Spleen (tissue), 7 donors: ENCODE measurements around the gene TMA7.

Experiments
- POLR2A ChIP-seq, 3 donors: fragments of 450-650 bp; IDR thresholded peaks; one replicate each; pipeline ENCODE4 v1.5.1; 2017; ENCODE audit warnings: antibody characterized with exemption in 3 of 3, mild to moderate bottlenecking in 1 of 3
- POLR2AphosphoS5 ChIP-seq, 3 donors: sonication (generic); formaldehyde crosslinking; IDR thresholded peaks; one replicate each; pipeline ENCODE4 v1.5.1; 2017; ENCODE audit warnings: antibody characterized with exemption in 3 of 3
- TF ChIP-seq, protein P1 (sequence below), 11 experiments: fragments of 200-600 bp in 7 of 11; fragments of 450-650 bp in 4 of 11; sonication (generic) in 4 of 11; IDR thresholded peaks in 8 of 11; conservative IDR thresholded peaks in 3 of 11; 1 replicate in 7 of 11; 2 replicates in 4 of 11; pipeline versions ENCODE4 v1.4.0 to v1.8.0; 2016 to 2021; ENCODE audit warnings: antibody characterized with exemption in 11 of 11, inconsistent platforms in 4 of 11, mild to moderate bottlenecking in 1 of 11
- donor health status: DM: no; HTN: no; CAD: no; lungs with moderate emphysema.
- donor health status: DM: no; HTN: no; CAD: no.
- donor health status: DM: no; HTN: no; CAD: no.

DNA sequence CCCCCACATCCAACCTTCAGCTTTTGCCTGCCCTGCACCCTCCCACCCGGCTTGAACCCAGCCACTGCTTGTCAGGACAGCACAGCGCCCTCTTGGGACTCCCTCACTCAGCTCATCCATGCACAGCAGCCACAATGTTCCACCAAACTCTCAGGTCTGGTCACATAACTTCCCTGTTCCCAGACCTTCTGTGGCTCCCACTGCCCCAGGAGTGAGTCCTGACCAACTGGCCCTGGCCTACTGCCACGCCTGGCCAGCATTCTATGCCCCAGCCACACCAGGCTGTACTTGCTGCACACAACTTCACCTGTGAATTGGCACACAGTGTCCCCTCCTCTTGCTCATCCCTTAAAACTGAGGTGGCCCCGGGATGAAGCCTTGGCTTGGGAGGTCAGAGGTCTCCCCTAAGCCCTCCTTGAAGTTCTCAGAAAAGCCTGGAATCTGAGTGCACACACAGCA is 31.2 kb upstream of the TMA7 start:
- no peak for TF ChIP-seq POLR2A (IDR thresholded peaks at IDR 0.05)
- TF ChIP-seq POLR2AphosphoS5 (IDR thresholded peaks at IDR 0.05): no peak
- TF ChIP-seq, protein P1, sequence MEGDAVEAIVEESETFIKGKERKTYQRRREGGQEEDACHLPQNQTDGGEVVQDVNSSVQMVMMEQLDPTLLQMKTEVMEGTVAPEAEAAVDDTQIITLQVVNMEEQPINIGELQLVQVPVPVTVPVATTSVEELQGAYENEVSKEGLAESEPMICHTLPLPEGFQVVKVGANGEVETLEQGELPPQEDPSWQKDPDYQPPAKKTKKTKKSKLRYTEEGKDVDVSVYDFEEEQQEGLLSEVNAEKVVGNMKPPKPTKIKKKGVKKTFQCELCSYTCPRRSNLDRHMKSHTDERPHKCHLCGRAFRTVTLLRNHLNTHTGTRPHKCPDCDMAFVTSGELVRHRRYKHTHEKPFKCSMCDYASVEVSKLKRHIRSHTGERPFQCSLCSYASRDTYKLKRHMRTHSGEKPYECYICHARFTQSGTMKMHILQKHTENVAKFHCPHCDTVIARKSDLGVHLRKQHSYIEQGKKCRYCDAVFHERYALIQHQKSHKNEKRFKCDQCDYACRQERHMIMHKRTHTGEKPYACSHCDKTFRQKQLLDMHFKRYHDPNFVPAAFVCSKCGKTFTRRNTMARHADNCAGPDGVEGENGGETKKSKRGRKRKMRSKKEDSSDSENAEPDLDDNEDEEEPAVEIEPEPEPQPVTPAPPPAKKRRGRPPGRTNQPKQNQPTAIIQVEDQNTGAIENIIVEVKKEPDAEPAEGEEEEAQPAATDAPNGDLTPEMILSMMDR (IDR thresholded peaks at IDR 0.05 in 8 of 11, conservative IDR thresholded peaks at IDR 0.05 in 3 of 11): no peak
